H1 (cell line): ENCODE measurements around the gene MXD4. TPM values are rescaled to one million over a fixed set of nuclear protein-coding genes. Genes with fewer than 3 reads are reported as not detected.

Source experiments
- CTCF ChIA-PET: fragments of 300-600 bp; sonication (Branson Sonifier 250); formaldehyde crosslinking; loops from one replicate; lab custom pipeline; 2021; ENCODE audit not compliant: partially characterized antibody; lab: Charles Lee
- POLR2A ChIA-PET: fragments of 300-600 bp; sonication (Branson Sonifier 250); formaldehyde crosslinking; loops from one replicate; lab custom pipeline; 2021; ENCODE audit warnings: inconsistent platforms; ENCODE audit not compliant: partially characterized antibody; lab: Charles Lee
- DNase-seq, 2 experiments: peaks; one replicate each; pipeline versions ENCODE4 v3.0.0 to v3.0.0-alpha.2; 2010 to 2022; ENCODE audit warnings: low spot score in 2 of 2, low read depth in 1 of 2, mixed read lengths in 1 of 2
- FAIRE-seq: peaks from 2 replicates; lab custom pipeline; 2011; peaks lifted over from hg19 to GRCh38; lab: Jason Lieb, UNC
- H2AFZ ChIP-seq: 2 replicates; pipeline ENCODE4 v1.8.1; 2012; ENCODE audit warnings: low read length, inconsistent platforms
- H2AK5ac ChIP-seq: 2 replicates; pipeline ENCODE4 v1.6.1; 2013; ENCODE audit warnings: low read depth, low read length
- H2BK120ac ChIP-seq: replicated peaks from 2 replicates; pipeline ENCODE3; 2013; ENCODE audit warnings: low read depth, low read length, inconsistent platforms
- H2BK12ac ChIP-seq: 2 replicates; pipeline ENCODE4 v1.6.1; 2013; ENCODE audit warnings: low read depth, low read length
- H2BK15ac ChIP-seq: 2 replicates; pipeline ENCODE4 v1.6.1; 2013; ENCODE audit warnings: low read length
- H2BK20ac ChIP-seq: 2 replicates; pipeline ENCODE4 v1.6.1; 2013; ENCODE audit warnings: low read length
- H2BK5ac ChIP-seq: 2 replicates; pipeline ENCODE4 v1.6.1; 2013; ENCODE audit warnings: low read depth, low read length
- H3K14ac ChIP-seq: 2 replicates; pipeline ENCODE4 v1.6.1; 2013; ENCODE audit warnings: inconsistent platforms; ENCODE audit not compliant: insufficient read length
- H3K18ac ChIP-seq: 2 replicates; pipeline ENCODE4 v1.6.1; 2013; ENCODE audit warnings: low read length; ENCODE audit errors: extremely low read depth
- H3K23ac ChIP-seq: 2 replicates; pipeline ENCODE4 v1.6.1; 2013; ENCODE audit warnings: inconsistent platforms; ENCODE audit not compliant: insufficient read length
- H3K23me2 ChIP-seq: 2 replicates; pipeline ENCODE4 v1.6.1; 2013; ENCODE audit warnings: low read depth, low read length
- H3K27ac ChIP-seq: 2 replicates; pipeline ENCODE4 v1.6.1; 2011; ENCODE audit warnings: low read depth, low read length, inconsistent platforms
- H3K27me3 ChIP-seq, 4 experiments: replicated peaks in 1 of 4; 1 replicate in 1 of 4; 2 replicates in 3 of 4; pipeline versions ENCODE4 v1.6.1 to v1.8.1; 2011 to 2013; ENCODE audit warnings: low read length in 3 of 4, mild to moderate bottlenecking in 3 of 4, inconsistent platforms in 2 of 4, mixed read lengths in 2 of 4, moderate library complexity in 1 of 4; ENCODE audit not compliant: control insufficient read depth in 3 of 4, insufficient read depth in 3 of 4; ENCODE audit errors: extremely low read depth in 1 of 4
- H3K36me3 ChIP-seq, 4 experiments: 2 replicates each; pipeline versions ENCODE4 v1.6.1 to v1.8.1; 2011 to 2013; ENCODE audit warnings: mild to moderate bottlenecking in 4 of 4, low read length in 3 of 4, moderate library complexity in 2 of 4, control low read depth in 1 of 4, inconsistent platforms in 1 of 4; ENCODE audit not compliant: insufficient read depth in 4 of 4, control insufficient read depth in 2 of 4
- H3K4ac ChIP-seq: replicated peaks from 2 replicates; pipeline ENCODE3; 2013; ENCODE audit warnings: low read length, low read depth, mixed read lengths, inconsistent platforms; ENCODE audit not compliant: insufficient read length
- H3K4me1 ChIP-seq, 4 experiments: replicated peaks in 1 of 4; 1 replicate in 1 of 4; 2 replicates in 3 of 4; pipeline versions ENCODE4 v1.6.1 to v1.8.1; 2011 to 2013; ENCODE audit warnings: low read length in 3 of 4, inconsistent platforms in 2 of 4, mixed read lengths in 1 of 4; ENCODE audit not compliant: insufficient read depth in 4 of 4, control insufficient read depth in 3 of 4
- H3K4me2 ChIP-seq, 2 experiments: 2 replicates each; pipeline versions ENCODE4 v1.6.1 to v1.8.1; 2011 to 2013; ENCODE audit warnings: low read depth in 2 of 2, low read length in 2 of 2, control low read depth in 1 of 2, inconsistent platforms in 1 of 2, mild to moderate bottlenecking in 1 of 2; ENCODE audit not compliant: insufficient read depth in 1 of 2
- H3K4me3 ChIP-seq, 4 experiments: fragments of 200-600, 300-600 bp in 1 of 4; sonication (generic), shearing (Covaris generic), sonication (Bioruptor Twin) in 1 of 4; 2 replicates each; pipeline versions ENCODE4 v1.5.1 to v1.8.1; 2011 to 2016; ENCODE audit warnings: low read length in 4 of 4, low read depth in 3 of 4, control low read depth in 2 of 4, inconsistent platforms in 2 of 4, mild to moderate bottlenecking in 2 of 4, mixed read lengths in 1 of 4, moderate library complexity in 1 of 4; ENCODE audit not compliant: insufficient read depth in 2 of 4; ENCODE audit errors: extremely low read depth in 1 of 4
- H3K56ac ChIP-seq: replicated peaks from 2 replicates; pipeline ENCODE3; 2013; ENCODE audit warnings: low read depth, mild to moderate bottlenecking, mixed read lengths, low read length, inconsistent platforms; ENCODE audit not compliant: insufficient read length
- H3K79me1 ChIP-seq: 2 replicates; pipeline ENCODE4 v1.6.1; 2013; ENCODE audit warnings: low read depth, low read length, control low read depth
- H3K79me2 ChIP-seq, 2 experiments: 2 replicates each; pipeline versions ENCODE4 v1.6.1 to v1.8.1; 2012 to 2013; ENCODE audit warnings: low read length in 2 of 2, mild to moderate bottlenecking in 2 of 2, inconsistent platforms in 1 of 2; ENCODE audit not compliant: insufficient read depth in 2 of 2, control insufficient read depth in 1 of 2
- H3K9ac ChIP-seq, 4 experiments: replicated peaks in 1 of 4; 1 replicate in 1 of 4; 2 replicates in 3 of 4; pipeline versions ENCODE4 v1.6.1 to v1.8.1; 2011 to 2013; ENCODE audit warnings: low read depth in 3 of 4, low read length in 3 of 4, control low read depth in 2 of 4, mild to moderate bottlenecking in 2 of 4, moderate library complexity in 2 of 4, inconsistent platforms in 1 of 4; ENCODE audit errors: extremely low read depth in 1 of 4
- H3K9me3 ChIP-seq, 2 experiments: 2 replicates each; pipeline versions ENCODE4 v1.6.1 to v1.8.1; 2012 to 2013; ENCODE audit warnings: mild to moderate bottlenecking in 2 of 2, moderate library complexity in 2 of 2, control low read depth in 1 of 2, inconsistent platforms in 1 of 2, low read depth in 1 of 2, low read length in 1 of 2, mixed read lengths in 1 of 2; ENCODE audit not compliant: insufficient read depth in 2 of 2
- H4K20me1 ChIP-seq, 2 experiments: replicated peaks in 1 of 2; 2 replicates each; pipeline versions ENCODE3 to v1.8.1; 2011 to 2013; ENCODE audit warnings: inconsistent platforms in 2 of 2, low read length in 2 of 2, mild to moderate bottlenecking in 1 of 2; ENCODE audit not compliant: insufficient read depth in 2 of 2, control insufficient read depth in 1 of 2
- H4K5ac ChIP-seq: 2 replicates; pipeline ENCODE4 v1.6.1; 2013; ENCODE audit warnings: low read length, low read depth, mixed read lengths, inconsistent platforms; ENCODE audit not compliant: insufficient read length
- H4K8ac ChIP-seq: 2 replicates; pipeline ENCODE4 v1.8.0; 2013; ENCODE audit warnings: mild to moderate bottlenecking, moderate library complexity, low read length, inconsistent platforms; ENCODE audit not compliant: insufficient read depth; ENCODE audit errors: extremely low read depth
- H4K91ac ChIP-seq: replicated peaks from 2 replicates; pipeline ENCODE3; 2013; ENCODE audit warnings: low read length, mixed read lengths, inconsistent platforms; ENCODE audit not compliant: insufficient read length
- EZH2 ChIP-seq: fragments of 200-600 bp; sonication (generic); IDR thresholded peaks from 2 replicates; pipeline ENCODE4 v1.7.1; 2012; ENCODE audit warnings: low read depth, mild to moderate bottlenecking, moderate library complexity, low read length, inconsistent platforms; ENCODE audit not compliant: severe bottlenecking
- JUND ChIP-seq: IDR thresholded peaks from 2 replicates; pipeline ENCODE4 v1.6.1; 2011; ENCODE audit warnings: mild to moderate bottlenecking, improper control_type of control experiment, low read length
- KDM4A ChIP-seq: IDR thresholded peaks from one replicate; pipeline ENCODE4 v1.7.1; 2012; ENCODE audit warnings: low read depth, mild to moderate bottlenecking, moderate library complexity, low read length, inconsistent platforms; ENCODE audit not compliant: severe bottlenecking
- MAX ChIP-seq: IDR thresholded peaks from 2 replicates; pipeline ENCODE4 v1.6.1; 2012; ENCODE audit warnings: inconsistent platforms
- SP2 ChIP-seq: IDR thresholded peaks from 2 replicates; pipeline ENCODE4 v1.6.1; 2012; ENCODE audit warnings: mild to moderate bottlenecking, low read length, inconsistent platforms
- WGBS, 2 experiments: shearing (Covaris generic) in 1 of 2; methylation state at CpG; one replicate each; pipeline versions ENCODE4 v1.1.6 to v1.1.7; 2013 to 2015; ENCODE audit warnings: low lambda C conversion rate in 2 of 2, mixed read lengths in 2 of 2, inconsistent platforms in 1 of 2, low coverage in 1 of 2, missing lambda C conversion rate in 1 of 2; ENCODE audit not compliant: insufficient replicate concordance in 2 of 2, insufficient coverage in 1 of 2, insufficient read length in 1 of 2; ENCODE audit errors: extremely low coverage in 1 of 2, missing lambda C conversion rate in 1 of 2; 5-methylcytosine and 5-hydroxymethylcytosine counted together
- polyA plus RNA-seq, 7 experiments: library from polyadenylated mRNA; depleted of rRNA in 3 of 7; stranded (reverse) in 5 of 7; unstranded in 2 of 7; fragments of >200 nt in 5 of 7; fragments of 200-250 nt in 2 of 7; gene quantifications; 1 replicate in 5 of 7; 2 replicates in 1 of 7; 4 replicates in 1 of 7; pipeline versions ENCODE4 v1.2.1 to v1.2.3, GENCODE V29; 2011 to 2013; ENCODE audit warnings: missing spikeins in 2 of 7, mixed read lengths in 2 of 7
- total RNA-seq: library from RNA; stranded (reverse); fragmentation: NEBNext Ultra II Directional; extraction: Animal tissue kit (Norgen Biotek cat#: 25700); gene quantifications from 2 replicates; pipeline ENCODE4 v1.2.1, GENCODE V29; 2021
- TF ChIP-seq, protein P1 (sequence below): IDR thresholded peaks from 2 replicates; pipeline ENCODE4 v1.6.1; 2011; ENCODE audit warnings: low read length, improper control_type of control experiment
- TF ChIP-seq, protein P2 (sequence below): IDR thresholded peaks from 2 replicates; pipeline ENCODE4 v1.6.1; 2012; ENCODE audit warnings: inconsistent platforms

The MXD4 gene
- total and polyA plus RNA-seq, 2 of the 8 experiments (the other 6 are each of a cell fraction or from before 2014, with no cell fraction given), result 18.0 to 20.8 TPM

- Histone ChIP-seq H4K91ac (no peak overlapping the region), H4K8ac (no peak overlapping the region), H3K23ac (no peak overlapping the region), H2BK5ac (no peak overlapping the region), H4K5ac (no peak overlapping the region), H4K20me1 (peaks cover 0 to 6% of the 10 kb centered on the region in 2 experiments), H3K36me3 (no peaks in the 10 kb centered on the region), H2BK20ac (no peak overlapping the region), H3K27ac (no peak overlapping the region), H3K4me1 (peaks cover 0 to 13% (median 8%) of the 10 kb centered on the region in 4 experiments; a peak in 5 of 7 replicates), H3K56ac (no peak overlapping the region), H3K4ac (no peak overlapping the region), H3K79me2 (no peaks in the 10 kb centered on the region), H3K9me3 (no peaks in the 10 kb centered on the region), H2AK5ac (no peak overlapping the region), H2BK12ac (no peak overlapping the region), H2AFZ (no peak overlapping the region), H3K23me2 (peaks cover 10% of the 10 kb centered on the region; the same call in 1 of the 2 replicates), H3K18ac (no peak overlapping the region), H3K4me3 (no peak overlapping the region), H3K79me1 (no peaks in the 10 kb centered on the region), H3K9ac (no peak overlapping the region), H2BK15ac (no peak overlapping the region), H3K27me3 (no peaks in the 10 kb centered on the region), H2BK120ac (no peak overlapping the region), H3K14ac (no peak overlapping the region), H3K4me2 (no peak overlapping the region)
- POLR2A ChIA-PET, result no interaction called here
- WGBS, 2 experiments, result 93% methylated on average over 4 of the region's 6 CpGs; no CpG with 5 or more reads in 1 of the 2 experiments
- CTCF ChIA-PET, result interaction anchor here (2.2 kb wide), 1 partner anchor 43 kb away, joined by 6 read pairs; no protein-coding TSS in a partner anchor
- FAIRE-seq, result no peak
- DNase-seq, result no peak
- TF ChIP-seq SP2, result no peak
- no peak for TF ChIP-seq EZH2
- no peak for TF ChIP-seq MAX
- TF ChIP-seq, protein P1, sequence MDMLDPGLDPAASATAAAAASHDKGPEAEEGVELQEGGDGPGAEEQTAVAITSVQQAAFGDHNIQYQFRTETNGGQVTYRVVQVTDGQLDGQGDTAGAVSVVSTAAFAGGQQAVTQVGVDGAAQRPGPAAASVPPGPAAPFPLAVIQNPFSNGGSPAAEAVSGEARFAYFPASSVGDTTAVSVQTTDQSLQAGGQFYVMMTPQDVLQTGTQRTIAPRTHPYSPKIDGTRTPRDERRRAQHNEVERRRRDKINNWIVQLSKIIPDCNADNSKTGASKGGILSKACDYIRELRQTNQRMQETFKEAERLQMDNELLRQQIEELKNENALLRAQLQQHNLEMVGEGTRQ, result no peak
- no peak for TF ChIP-seq JUND
- TF ChIP-seq, protein P2, sequence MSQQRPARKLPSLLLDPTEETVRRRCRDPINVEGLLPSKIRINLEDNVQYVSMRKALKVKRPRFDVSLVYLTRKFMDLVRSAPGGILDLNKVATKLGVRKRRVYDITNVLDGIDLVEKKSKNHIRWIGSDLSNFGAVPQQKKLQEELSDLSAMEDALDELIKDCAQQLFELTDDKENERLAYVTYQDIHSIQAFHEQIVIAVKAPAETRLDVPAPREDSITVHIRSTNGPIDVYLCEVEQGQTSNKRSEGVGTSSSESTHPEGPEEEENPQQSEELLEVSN, result no peak
- TF ChIP-seq KDM4A, result no peak
Observed at GRCh38 chr4:2263926-2264321, 2.0 kb upstream of the MXD4 start.
